ENCODE data around the gene ZNF70. TPM values are rescaled to one million over a fixed set of nuclear protein-coding genes. Genes with fewer than 3 reads are reported as not detected.

Gene ZNF70
- total and polyA plus RNA-seq, 10 of the 15 experiments (the other 5 are each of a cell fraction or from before 2014, with no cell fraction given) = 0.15 to 2.3 (median 0.85) TPM

DNA sequence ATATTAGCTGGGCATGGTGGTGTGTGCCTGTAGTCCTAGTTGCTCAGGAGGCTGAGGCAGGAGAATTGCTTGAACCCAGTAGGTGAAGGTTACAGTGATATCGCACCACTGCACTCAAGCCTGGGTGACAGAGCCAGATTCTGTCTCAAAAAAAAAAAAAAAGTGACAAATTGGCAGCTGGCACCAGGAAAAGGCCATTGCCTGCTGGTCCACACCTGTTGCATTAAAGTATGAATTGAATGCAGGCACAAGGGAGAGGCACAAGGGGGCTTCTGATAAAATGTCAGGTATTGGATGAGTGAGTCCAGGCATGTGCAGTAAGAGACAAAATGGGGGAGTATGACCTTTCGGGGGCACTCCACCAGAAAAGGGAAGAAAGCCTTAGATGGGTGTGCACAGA lies 28.2 kb downstream of the ZNF70 start:
- no TSS peak for BruUV-seq (replicated peaks)
- in situ Hi-C loops (cut with MboI) = no loop called here
- POLR2A ChIA-PET = no interaction called here
- no peak for TF ChIP-seq ZNF207 (IDR thresholded peaks at IDR 0.05; ENCODE audit: borderline replicate concordance)
- TF ChIP-seq MEF2A (IDR thresholded peaks at IDR 0.05; ENCODE audit: insufficient read depth, low read depth, low read length) = no peak
- no peak for TF ChIP-seq CBX3 (IDR thresholded peaks at IDR 0.05; ENCODE audit: borderline replicate concordance, low read depth)
- TF ChIP-seq SMAD5 (IDR thresholded peaks at IDR 0.05; ENCODE audit: low read depth) = no peak
- TF ChIP-seq EGR1 (IDR thresholded peaks at IDR 0.05; ENCODE audit: borderline replicate concordance in 1 of 2, low read depth in 2 of 2, low read length in 2 of 2) = no peak
- TF ChIP-seq CEBPB (IDR thresholded peaks at IDR 0.05; ENCODE audit: borderline replicate concordance in 1 of 2, low read depth in 2 of 2, low read length in 2 of 2) = no peak
- TF ChIP-seq, protein P1, sequence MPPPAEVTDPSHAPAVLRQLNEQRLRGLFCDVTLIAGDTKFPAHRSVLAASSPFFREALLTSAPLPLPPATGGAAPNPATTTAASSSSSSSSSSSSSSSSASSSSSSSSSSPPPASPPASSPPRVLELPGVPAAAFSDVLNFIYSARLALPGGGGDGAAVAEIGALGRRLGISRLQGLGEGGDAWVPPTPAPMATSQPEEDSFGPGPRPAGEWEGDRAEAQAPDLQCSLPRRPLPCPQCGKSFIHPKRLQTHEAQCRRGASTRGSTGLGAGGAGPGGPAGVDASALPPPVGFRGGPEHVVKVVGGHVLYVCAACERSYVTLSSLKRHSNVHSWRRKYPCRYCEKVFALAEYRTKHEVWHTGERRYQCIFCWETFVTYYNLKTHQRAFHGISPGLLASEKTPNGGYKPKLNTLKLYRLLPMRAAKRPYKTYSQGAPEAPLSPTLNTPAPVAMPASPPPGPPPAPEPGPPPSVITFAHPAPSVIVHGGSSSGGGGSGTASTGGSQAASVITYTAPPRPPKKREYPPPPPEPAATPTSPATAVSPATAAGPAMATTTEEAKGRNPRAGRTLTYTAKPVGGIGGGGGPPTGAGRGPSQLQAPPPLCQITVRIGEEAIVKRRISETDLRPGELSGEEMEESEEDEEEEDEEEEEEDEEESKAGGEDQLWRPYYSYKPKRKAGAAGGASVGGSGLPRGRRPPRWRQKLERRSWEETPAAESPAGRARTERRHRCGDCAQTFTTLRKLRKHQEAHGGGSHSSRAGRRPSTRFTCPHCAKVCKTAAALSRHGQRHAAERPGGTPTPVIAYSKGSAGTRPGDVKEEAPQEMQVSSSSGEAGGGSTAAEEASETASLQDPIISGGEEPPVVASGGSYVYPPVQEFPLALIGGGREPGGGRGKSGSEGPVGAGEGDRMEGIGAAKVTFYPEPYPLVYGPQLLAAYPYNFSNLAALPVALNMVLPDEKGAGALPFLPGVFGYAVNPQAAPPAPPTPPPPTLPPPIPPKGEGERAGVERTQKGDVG (CRISPR knock-in tag; IDR thresholded peaks at IDR 0.05) = no peak
- no peak for TF ChIP-seq POLR2AphosphoS5 (IDR thresholded peaks at IDR 0.05; ENCODE audit: low read length)
- TF ChIP-seq, protein P2, sequence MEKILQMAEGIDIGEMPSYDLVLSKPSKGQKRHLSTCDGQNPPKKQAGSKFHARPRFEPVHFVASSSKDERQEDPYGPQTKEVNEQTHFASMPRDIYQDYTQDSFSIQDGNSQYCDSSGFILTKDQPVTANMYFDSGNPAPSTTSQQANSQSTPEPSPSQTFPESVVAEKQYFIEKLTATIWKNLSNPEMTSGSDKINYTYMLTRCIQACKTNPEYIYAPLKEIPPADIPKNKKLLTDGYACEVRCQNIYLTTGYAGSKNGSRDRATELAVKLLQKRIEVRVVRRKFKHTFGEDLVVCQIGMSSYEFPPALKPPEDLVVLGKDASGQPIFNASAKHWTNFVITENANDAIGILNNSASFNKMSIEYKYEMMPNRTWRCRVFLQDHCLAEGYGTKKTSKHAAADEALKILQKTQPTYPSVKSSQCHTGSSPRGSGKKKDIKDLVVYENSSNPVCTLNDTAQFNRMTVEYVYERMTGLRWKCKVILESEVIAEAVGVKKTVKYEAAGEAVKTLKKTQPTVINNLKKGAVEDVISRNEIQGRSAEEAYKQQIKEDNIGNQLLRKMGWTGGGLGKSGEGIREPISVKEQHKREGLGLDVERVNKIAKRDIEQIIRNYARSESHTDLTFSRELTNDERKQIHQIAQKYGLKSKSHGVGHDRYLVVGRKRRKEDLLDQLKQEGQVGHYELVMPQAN (conservative IDR thresholded peaks at IDR 0.05) = no peak
- TF ChIP-seq, protein P3, sequence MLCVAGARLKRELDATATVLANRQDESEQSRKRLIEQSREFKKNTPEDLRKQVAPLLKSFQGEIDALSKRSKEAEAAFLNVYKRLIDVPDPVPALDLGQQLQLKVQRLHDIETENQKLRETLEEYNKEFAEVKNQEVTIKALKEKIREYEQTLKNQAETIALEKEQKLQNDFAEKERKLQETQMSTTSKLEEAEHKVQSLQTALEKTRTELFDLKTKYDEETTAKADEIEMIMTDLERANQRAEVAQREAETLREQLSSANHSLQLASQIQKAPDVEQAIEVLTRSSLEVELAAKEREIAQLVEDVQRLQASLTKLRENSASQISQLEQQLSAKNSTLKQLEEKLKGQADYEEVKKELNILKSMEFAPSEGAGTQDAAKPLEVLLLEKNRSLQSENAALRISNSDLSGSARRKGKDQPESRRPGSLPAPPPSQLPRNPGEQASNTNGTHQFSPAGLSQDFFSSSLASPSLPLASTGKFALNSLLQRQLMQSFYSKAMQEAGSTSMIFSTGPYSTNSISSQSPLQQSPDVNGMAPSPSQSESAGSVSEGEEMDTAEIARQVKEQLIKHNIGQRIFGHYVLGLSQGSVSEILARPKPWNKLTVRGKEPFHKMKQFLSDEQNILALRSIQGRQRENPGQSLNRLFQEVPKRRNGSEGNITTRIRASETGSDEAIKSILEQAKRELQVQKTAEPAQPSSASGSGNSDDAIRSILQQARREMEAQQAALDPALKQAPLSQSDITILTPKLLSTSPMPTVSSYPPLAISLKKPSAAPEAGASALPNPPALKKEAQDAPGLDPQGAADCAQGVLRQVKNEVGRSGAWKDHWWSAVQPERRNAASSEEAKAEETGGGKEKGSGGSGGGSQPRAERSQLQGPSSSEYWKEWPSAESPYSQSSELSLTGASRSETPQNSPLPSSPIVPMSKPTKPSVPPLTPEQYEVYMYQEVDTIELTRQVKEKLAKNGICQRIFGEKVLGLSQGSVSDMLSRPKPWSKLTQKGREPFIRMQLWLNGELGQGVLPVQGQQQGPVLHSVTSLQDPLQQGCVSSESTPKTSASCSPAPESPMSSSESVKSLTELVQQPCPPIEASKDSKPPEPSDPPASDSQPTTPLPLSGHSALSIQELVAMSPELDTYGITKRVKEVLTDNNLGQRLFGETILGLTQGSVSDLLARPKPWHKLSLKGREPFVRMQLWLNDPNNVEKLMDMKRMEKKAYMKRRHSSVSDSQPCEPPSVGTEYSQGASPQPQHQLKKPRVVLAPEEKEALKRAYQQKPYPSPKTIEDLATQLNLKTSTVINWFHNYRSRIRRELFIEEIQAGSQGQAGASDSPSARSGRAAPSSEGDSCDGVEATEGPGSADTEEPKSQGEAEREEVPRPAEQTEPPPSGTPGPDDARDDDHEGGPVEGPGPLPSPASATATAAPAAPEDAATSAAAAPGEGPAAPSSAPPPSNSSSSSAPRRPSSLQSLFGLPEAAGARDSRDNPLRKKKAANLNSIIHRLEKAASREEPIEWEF (IDR thresholded peaks at IDR 0.05; ENCODE audit: insufficient replicate concordance, low read depth, low read length) = no peak
- TF ChIP-seq FOXM1 (IDR thresholded peaks at IDR 0.05; ENCODE audit: low read depth, low read length) = no peak

More for the DNA sequence above, 28.2 kb downstream of the ZNF70 start:
- CTCF ChIA-PET = no interaction called here
- Histone ChIP-seq H2AFZ (ENCODE audit: control insufficient read depth, low read depth, low read length) (no peak overlapping the region), H4K20me1 (ENCODE audit: control insufficient read depth, insufficient read depth) (no peaks in the 10 kb centered on the region), H3K9ac (ENCODE audit: control insufficient read depth, insufficient read depth, low read length) (no peak overlapping the region), H3K27me3 (replicated peaks in 1 of 2; ENCODE audit: control insufficient read depth in 2 of 2, insufficient read depth in 2 of 2, low read length in 1 of 2) (no peaks in the 10 kb centered on the region), H3K9me3 (replicated peaks; ENCODE audit: control insufficient read depth, insufficient read depth, low read length) (no peaks in the 10 kb centered on the region), H3K79me2 (ENCODE audit: control insufficient read depth, insufficient read depth, low read length) (no peaks in the 10 kb centered on the region), H3K4me3 (no peak overlapping the region), H3K4me1 (ENCODE audit: control insufficient read depth, insufficient read depth, low read length) (no peaks in the 10 kb centered on the region), H3K4me2 (ENCODE audit: control insufficient read depth, insufficient read depth) (no peak overlapping the region), H3K36me3 (ENCODE audit: control insufficient read depth in 2 of 2, insufficient read depth in 2 of 2, low read length in 1 of 2) (no peaks in the 10 kb centered on the region), H3K27ac (ENCODE audit: control insufficient read depth, insufficient read depth) (no peak overlapping the region)
- SMC1A ChIA-PET (ENCODE audit: uncharacterized antibody, unreplicated experiment) = no interaction called here
- RAD21 ChIA-PET (ENCODE audit: unreplicated experiment) = no interaction called here
- intact Hi-C loops (cut with micrococcal nuclease; ENCODE audit: unreplicated experiment) = no loop called here
- WGBS (ENCODE audit: insufficient coverage, insufficient replicate concordance, low lambda C conversion rate, missing lambda C conversion rate) = 32% methylated on average over 2 of the region's 2 CpGs
- DNase-seq (ENCODE audit: low read depth, low spot score) (no peak), FAIRE-seq (no peak), ATAC-seq (no peak)
